Measurements from ENCODE around the gene PTPRS. TPM values are rescaled to one million over a fixed set of nuclear protein-coding genes. Genes with fewer than 3 reads are reported as not detected.

Gene PTPRS
- polyA plus RNA-seq, 3 donors = 0.03 TPM; not detected in 2

- H3K9ac ChIP-seq (ENCODE audit: insufficient read depth, low read length, poor library complexity, severe bottlenecking) = no peak overlapping the region
- Mint-ChIP-seq H3K27ac (no peak overlapping the region), H3K4me3 (peak overlapping the region in 1 of 2 donors; percentile 6), H3K36me3 (no peaks in the 10 kb centered on the region), H3K27me3 (ENCODE audit: low read depth in 3 of 3) (peaks cover 3 to 11% (median 7%) of the 10 kb centered on the region in 3 donors), H3K4me1 (no peaks in the 10 kb centered on the region), H3K9me3 (peaks cover 0 to 1% (median 0%) of the 10 kb centered on the region in 7 donors)
- no peaks in the 10 kb centered on the region for H3K4me1 ChIP-seq (ENCODE audit: control insufficient read depth in 1 of 2, insufficient read depth in 2 of 2, low read length in 2 of 2)
- no peak overlapping the region for H2AFZ ChIP-seq (ENCODE audit: insufficient read depth, low read depth, low read length, poor library complexity, severe bottlenecking)
- no peak overlapping the region for H3K27ac ChIP-seq (ENCODE audit: low read depth in 1 of 2, low read length in 2 of 2)
- H4K20me1 ChIP-seq (ENCODE audit: insufficient read depth, low read length) = no peaks in the 10 kb centered on the region
- H3K36me3 ChIP-seq (replicated peaks in 1 of 2; ENCODE audit: control insufficient read depth in 1 of 2, insufficient read depth in 2 of 2, low read length in 2 of 2) = no peaks in the 10 kb centered on the region
- H3K4me2 ChIP-seq (replicated peaks; ENCODE audit: extremely low read depth, low read length, poor library complexity, severe bottlenecking) = no peak overlapping the region
- no peaks in the 10 kb centered on the region for H3K27me3 ChIP-seq (ENCODE audit: control insufficient read depth in 2 of 2, insufficient read depth in 2 of 2, low read length in 2 of 2)
- H3K9me3 ChIP-seq (replicated peaks in 1 of 2; ENCODE audit: control insufficient read depth in 1 of 2, insufficient read depth in 1 of 2, low read length in 2 of 2) = no peaks in the 10 kb centered on the region
- DNase-seq = no peak
- no peak overlapping the region for H3K4me3 ChIP-seq (replicated peaks in 1 of 3; ENCODE audit: low read depth in 2 of 3, low read length in 3 of 3)
- TF ChIP-seq CTCF (IDR thresholded peaks at IDR 0.05) = no peak
- H3K79me2 ChIP-seq (ENCODE audit: insufficient read depth, low read length) = no peaks in the 10 kb centered on the region
- intact Hi-C loops (cut with micrococcal nuclease) = no loop called here
- 74% methylated on average over 8 of the region's 9 CpGs for WGBS (ENCODE audit: insufficient coverage)
These were observed 17.7 kb upstream of the PTPRS start for GRCh38 chr19:5358173-5358800.

GRCh38 chr19:5357584-5357983 is 17.0 kb upstream of the PTPRS start:
- H3K27me3 Mint-ChIP-seq (ENCODE audit: low read depth in 3 of 3) = peaks cover 3 to 11% (median 7%) of the 10 kb centered on the region in 3 donors
- H3K4me2 ChIP-seq (replicated peaks; ENCODE audit: extremely low read depth, low read length, poor library complexity, severe bottlenecking) = no peak overlapping the region

More at GRCh38 chr19:5357584-5357983, 17.0 kb upstream of the PTPRS start:
- TF ChIP-seq CTCF (IDR thresholded peaks at IDR 0.05) = no peak
- H3K27ac Mint-ChIP-seq = no peak overlapping the region
- Histone ChIP-seq H4K20me1 (ENCODE audit: insufficient read depth, low read length) (no peaks in the 10 kb centered on the region), H3K27ac (ENCODE audit: low read depth in 1 of 2, low read length in 2 of 2) (no peak overlapping the region), H3K79me2 (ENCODE audit: insufficient read depth, low read length) (no peaks in the 10 kb centered on the region), H3K9ac (ENCODE audit: insufficient read depth, low read length, poor library complexity, severe bottlenecking) (no peak overlapping the region), H3K9me3 (replicated peaks in 1 of 2; ENCODE audit: control insufficient read depth in 1 of 2, insufficient read depth in 1 of 2, low read length in 2 of 2) (no peaks in the 10 kb centered on the region), H2AFZ (ENCODE audit: insufficient read depth, low read depth, low read length, poor library complexity, severe bottlenecking) (no peak overlapping the region), H3K4me1 (ENCODE audit: control insufficient read depth in 1 of 2, insufficient read depth in 2 of 2, low read length in 2 of 2) (no peaks in the 10 kb centered on the region), H3K27me3 (ENCODE audit: control insufficient read depth in 2 of 2, insufficient read depth in 2 of 2, low read length in 2 of 2) (no peaks in the 10 kb centered on the region), H3K36me3 (replicated peaks in 1 of 2; ENCODE audit: control insufficient read depth in 1 of 2, insufficient read depth in 2 of 2, low read length in 2 of 2) (no peaks in the 10 kb centered on the region), H3K4me3 (replicated peaks in 1 of 3; ENCODE audit: low read depth in 2 of 3, low read length in 3 of 3) (no peak overlapping the region)
- peak overlapping the region in 1 of 2 donors; percentile 19 for H3K4me3 Mint-ChIP-seq
- H3K9me3 Mint-ChIP-seq = peaks cover 0 to 1% (median 0%) of the 10 kb centered on the region in 7 donors
- no peak for DNase-seq
- 74% methylated on average over 4 of the region's 4 CpGs for WGBS (ENCODE audit: insufficient coverage)
- no peaks in the 10 kb centered on the region for H3K36me3 Mint-ChIP-seq
- H3K4me1 Mint-ChIP-seq = no peaks in the 10 kb centered on the region
- intact Hi-C loops (cut with micrococcal nuclease) = no loop called here
